TTC549 (cell line): ENCODE data around the gene ADGRB3.
"Not testable (repeated sequence)": the region's sequence is repeated elsewhere in the genome, so short reads cannot be mapped to it uniquely, and the experiment has no call there.

Experiments used
- FAIRE-seq: peaks from 2 replicates; lab custom pipeline; 2012; peaks lifted over from hg19 to GRCh38; lab: Jason Lieb, UNC

The ADGRB3 gene

GRCh38 chr6:69349771-69350170 is 714.7 kb downstream of the ADGRB3 start:
- FAIRE-seq, result no peak

- no peak for FAIRE-seq
Observed at GRCh38 chr6:69362209-69362608, 727.1 kb downstream of the ADGRB3 start.

GRCh38 chr6:69366831-69367230 is 731.7 kb downstream of the ADGRB3 start:
- FAIRE-seq, result no peak

GRCh38 chr6:69368613-69369012 is 733.5 kb downstream of the ADGRB3 start:
- no peak for FAIRE-seq

GRCh38 chr6:69370763-69371162 is 735.7 kb downstream of the ADGRB3 start:
- FAIRE-seq, result no peak

- FAIRE-seq, result no peak
Observed at GRCh38 chr6:69378326-69378725, 743.2 kb downstream of the ADGRB3 start.

GRCh38 chr6:69379518-69379917 is 744.4 kb downstream of the ADGRB3 start:
- no peak for FAIRE-seq

- FAIRE-seq, result no peak
Observed at GRCh38 chr6:69383627-69384026, 748.5 kb downstream of the ADGRB3 start.

- no peak for FAIRE-seq
Observed at GRCh38 chr6:69386426-69386825, 751.3 kb downstream of the ADGRB3 start.

GRCh38 chr6:69390125-69390524 is 755.0 kb downstream of the ADGRB3 start:
- FAIRE-seq, result no peak

GRCh38 chr6:69391106-69391505 is 756.0 kb downstream of the ADGRB3 start:
- no peak for FAIRE-seq

GRCh38 chr6:69392745-69393144 is 757.7 kb downstream of the ADGRB3 start:
- FAIRE-seq, result no peak

- FAIRE-seq, result no peak
Observed at GRCh38 chr6:69398311-69398710, 763.2 kb downstream of the ADGRB3 start.

GRCh38 chr6:69398729-69399128 is 763.6 kb downstream of the ADGRB3 start:
- FAIRE-seq, result no peak

GRCh38 chr6:69408886-69409285 is 773.8 kb downstream of the ADGRB3 start:
- no peak for FAIRE-seq

GRCh38 chr6:69416776-69417175 is 781.7 kb downstream of the ADGRB3 start:
- no peak for FAIRE-seq

GRCh38 chr6:69421269-69421668 is 786.2 kb downstream of the ADGRB3 start:
- no peak for FAIRE-seq

GRCh38 chr6:69422020-69422419 is 786.9 kb downstream of the ADGRB3 start:
- no peak for FAIRE-seq

GRCh38 chr6:69422475-69422874 is 787.4 kb downstream of the ADGRB3 start:
- no peak for FAIRE-seq

GRCh38 chr6:69423785-69424184 is 788.7 kb downstream of the ADGRB3 start:
- no peak for FAIRE-seq

- no peak for FAIRE-seq
Observed at GRCh38 chr6:69424581-69424980, 789.5 kb downstream of the ADGRB3 start.

GRCh38 chr6:69427882-69428281 is 792.8 kb downstream of the ADGRB3 start:
- FAIRE-seq, result no peak

- FAIRE-seq, result not testable (repeated sequence)
Observed at GRCh38 chr6:69432168-69432567, 797.1 kb downstream of the ADGRB3 start.

GRCh38 chr6:69433116-69433515 is 798.0 kb downstream of the ADGRB3 start:
- FAIRE-seq, result not testable (repeated sequence)

- FAIRE-seq, result no peak
Observed at GRCh38 chr6:69438113-69438512, 803.0 kb downstream of the ADGRB3 start.
